Choroid plexus epithelial cell (primary cell): ENCODE data around the gene IFNL3.
"Not testable (repeated sequence)": the region's sequence is repeated elsewhere in the genome, so short reads cannot be mapped to it uniquely, and the experiment has no call there.

ENCODE experiments used
- DNase-seq: peaks from one replicate; pipeline ENCODE4 v3.0.0-alpha.2; 2010; ENCODE audit warnings: low read depth
- H3K4me3 ChIP-seq: 2 replicates; pipeline ENCODE4 v1.5.1; 2011; ENCODE audit warnings: low read depth, mild to moderate bottlenecking, control low read depth, low read length, moderate library complexity
- CTCF ChIP-seq: conservative IDR thresholded peaks from 2 replicates; pipeline ENCODE4 v1.5.1; 2011; ENCODE audit warnings: low read depth, mild to moderate bottlenecking, control low read depth, inconsistent platforms, low read length, moderate library complexity

IFNL3 gene

GRCh38 chr19:39251081-39251480 lies 6.3 kb upstream of the IFNL3 start:
- no peak for TF ChIP-seq CTCF
- DNase-seq = no peak

GRCh38 chr19:39248806-39249205 lies 4.0 kb upstream of the IFNL3 start, which contains the start of gene IFNL4:
Gene IFNL4 (minus strand): TSS chr19:39248856.
- TF ChIP-seq CTCF = no peak
- H3K4me3 ChIP-seq = no peak within 1 kb of the TSS

More at GRCh38 chr19:39251081-39251480, 6.3 kb upstream of the IFNL3 start:
- no peak overlapping the region for H3K4me3 ChIP-seq

GRCh38 chr19:39247701-39248664 lies 3.2 kb upstream of the IFNL3 start:
- no peak for DNase-seq
- H3K4me3 ChIP-seq = no peak overlapping the region
- no peak for TF ChIP-seq CTCF

More at GRCh38 chr19:39248806-39249205, 4.0 kb upstream of the IFNL3 start, which contains the start of gene IFNL4:
- DNase-seq = no peak

- no peak overlapping the region for H3K4me3 ChIP-seq
- TF ChIP-seq CTCF = no peak
- DNase-seq = peak; percentile 18
These were observed 2.3 kb upstream of the IFNL3 start for GRCh38 chr19:39246951-39247669.

GRCh38 chr19:39245166-39245565 lies 360 bp upstream of the IFNL3 start:
- H3K4me3 ChIP-seq, DNase-seq: not testable (repeated sequence)

GRCh38 chr19:39243741-39244140 lies 1.1 kb downstream of the IFNL3 start:
- not testable (repeated sequence) for DNase-seq, H3K4me3 ChIP-seq

- DNase-seq = no peak
- H3K4me3 ChIP-seq = no peak overlapping the region
- TF ChIP-seq CTCF = no peak
These were observed 4.4 kb downstream of the IFNL3 start for GRCh38 chr19:39240421-39240820.
